Naive B cell (primary cell): ENCODE measurements around the gene TP53TG3C. TPM values are rescaled to one million over a fixed set of nuclear protein-coding genes. Genes with fewer than 3 reads are reported as not detected.
"Not testable (repeated sequence)": the region's sequence is repeated elsewhere in the genome, so short reads cannot be mapped to it uniquely, and the experiment has no call there.

ENCODE experiments used
- ATAC-seq, 2 donors: fragments of 150-1000 bp; cut with Tn5 transposase; 2 replicates each; pipeline ENCODE4 v1.10.0; 2021; ENCODE audit warnings: low read depth in 2 of 2, mild to moderate bottlenecking in 2 of 2, moderate library complexity in 2 of 2
- DNase-seq: peaks from one replicate; pipeline ENCODE4 v3.0.0; 2022
- H3K27ac Mint-ChIP-seq, 6 donors: one replicate each; pipeline ENCODE4 v1.8.0; 2020 to 2022; ENCODE audit warnings: mild to moderate bottlenecking in 6 of 6, mixed read lengths in 6 of 6, moderate library complexity in 5 of 6, inconsistent platforms in 2 of 6
- H3K27me3 Mint-ChIP-seq, 3 donors: one replicate each; pipeline ENCODE4 v1.8.0; 2021 to 2022; ENCODE audit warnings: mixed read lengths in 3 of 3, mild to moderate bottlenecking in 1 of 3
- H3K36me3 Mint-ChIP-seq, 2 donors: one replicate each; pipeline ENCODE4 v1.8.0; 2020 to 2022; ENCODE audit warnings: mixed read lengths in 2 of 2, inconsistent platforms in 1 of 2, mild to moderate bottlenecking in 1 of 2
- H3K4me1 Mint-ChIP-seq, 3 donors: one replicate each; pipeline ENCODE4 v1.8.0; 2020 to 2022; ENCODE audit warnings: mixed read lengths in 3 of 3, inconsistent platforms in 1 of 3, mild to moderate bottlenecking in 1 of 3, moderate library complexity in 1 of 3
- H3K4me3 Mint-ChIP-seq, 8 donors: one replicate each; pipeline ENCODE4 v1.8.0; 2020 to 2022; ENCODE audit warnings: mild to moderate bottlenecking in 8 of 8, mixed read lengths in 8 of 8, moderate library complexity in 8 of 8, inconsistent platforms in 2 of 8
- H3K9me3 Mint-ChIP-seq, 7 donors: one replicate each; pipeline ENCODE4 v1.8.0; 2020 to 2022; ENCODE audit warnings: mixed read lengths in 7 of 7, mild to moderate bottlenecking in 5 of 7, inconsistent platforms in 2 of 7, moderate library complexity in 1 of 7
- polyA plus RNA-seq, 6 donors: library from polyadenylated mRNA; unstranded; fragments of 300-500 nt; fragmentation: Illumina TruSeq; gene quantifications; one replicate each; pipeline ENCODE4 v1.2.3, GENCODE V29; 2021; ENCODE audit warnings: low read depth in 6 of 6

TP53TG3C gene, protein sequence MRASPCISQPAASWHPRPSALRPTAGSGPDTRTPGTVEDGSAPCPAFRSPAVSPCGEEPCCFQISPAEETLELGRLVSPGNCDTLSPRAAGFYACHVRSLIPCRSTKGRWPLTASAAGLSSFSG
- polyA plus RNA-seq = not detected

DNA sequence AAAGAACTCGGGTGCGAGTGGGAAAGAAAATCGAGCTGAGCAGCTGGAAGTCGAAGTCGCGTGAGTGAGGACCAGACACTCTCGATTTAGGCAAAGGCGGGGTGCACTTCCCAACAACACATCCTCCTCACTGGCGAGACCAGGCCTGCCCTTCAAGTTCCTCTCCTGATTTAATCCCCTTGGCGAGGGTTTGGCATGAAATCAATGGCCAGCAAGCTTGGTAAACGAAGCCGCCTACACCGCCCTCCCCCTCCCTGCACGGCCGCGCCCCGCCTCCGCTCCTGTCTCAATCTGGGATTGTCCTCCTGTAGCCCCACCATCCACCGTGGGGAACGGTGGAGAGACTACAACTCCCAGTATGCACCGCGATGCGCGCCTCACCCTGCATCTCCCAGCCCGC is at the start of gene TP53TG3C:
Gene TP53TG3C, plus strand, starts transcription at position 301 of the 400 bp plus-strand sequence. Its CDS starts 68 bp downstream, at position 369.
- H3K4me1 Mint-ChIP-seq, DNase-seq, H3K9me3 Mint-ChIP-seq, H3K27ac Mint-ChIP-seq, ATAC-seq, H3K27me3 Mint-ChIP-seq, H3K4me3 Mint-ChIP-seq, H3K36me3 Mint-ChIP-seq: not testable (repeated sequence)

Other genes with a start within 250 kb of the TP53TG3C start
- gene TP53TG3E, start 110.1 kb downstream of the TP53TG3C start, polyA plus RNA-seq = not detected
- under 1 TPM in 1 of 6 donors, not detected in 5; 0.42 TPM for gene TP53TG3B, start 166.6 kb downstream of the TP53TG3C start, polyA plus RNA-seq